Measurements from ENCODE around the gene PLEKHA6. TPM values are rescaled to one million over a fixed set of nuclear protein-coding genes. Genes with fewer than 3 reads are reported as not detected.

Gene PLEKHA6
- total and polyA plus RNA-seq, 2 donors (not counting 1 experiment from before 2014, with no cell fraction given), result 0.31 to 0.47 TPM

DNA sequence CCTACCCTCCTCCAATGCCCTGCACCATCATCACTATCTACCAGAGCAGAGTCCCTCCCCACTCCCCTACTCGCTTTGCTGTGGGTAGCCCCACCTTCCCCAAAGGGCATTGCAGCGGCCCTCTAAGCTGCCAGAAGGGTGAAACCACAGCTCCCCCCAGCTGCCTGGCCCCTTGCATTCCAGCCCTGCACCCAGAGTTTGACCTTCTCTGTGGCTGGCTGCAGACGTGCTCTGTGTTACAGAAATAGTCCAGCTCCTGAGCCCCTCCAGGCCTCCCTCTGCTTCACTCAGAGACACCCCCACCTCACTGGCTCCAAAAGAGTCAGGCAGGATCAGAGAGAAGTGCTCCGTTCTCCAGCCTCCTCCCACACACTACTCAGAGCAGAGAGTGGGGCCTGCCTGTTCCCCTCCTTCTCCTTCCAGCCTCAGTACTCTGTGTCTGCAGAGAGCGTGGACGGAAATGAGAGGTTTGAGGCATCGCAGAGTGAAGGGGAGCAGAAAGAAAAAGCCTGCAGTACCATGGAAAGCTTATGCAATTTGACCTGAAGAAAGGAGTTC lies 63.2 kb downstream of the PLEKHA6 start:
- WGBS (ENCODE audit: insufficient coverage), result 18% methylated on average over 5 of the region's 7 CpGs
- Histone ChIP-seq H3K4me2 (replicated peaks; ENCODE audit: low read depth, low read length, poor library complexity, severe bottlenecking) (no peak overlapping the region), H3K36me3 (replicated peaks in 1 of 2; ENCODE audit: control extremely low read depth in 1 of 2, control insufficient read depth in 1 of 2, extremely low read depth in 1 of 2, insufficient read depth in 2 of 2, low read length in 1 of 2) (no peaks in the 10 kb centered on the region), H3K4me3 (ENCODE audit: control extremely low read depth in 1 of 5, extremely low read depth in 1 of 5, insufficient read depth in 1 of 5, low read depth in 2 of 5, low read length in 4 of 5) (no peak overlapping the region), H3K9ac (ENCODE audit: low read length) (no peak overlapping the region), H3K27ac (ENCODE audit: low read length in 2 of 2) (no peak overlapping the region), H3K27me3 (replicated peaks in 1 of 4; ENCODE audit: control extremely low read depth in 1 of 4, control insufficient read depth in 3 of 4, insufficient read depth in 4 of 4, low read length in 3 of 4) (peaks cover 0 to 3% (median 0%) of the 10 kb centered on the region in 4 experiments), H3K79me2 (ENCODE audit: control insufficient read depth, insufficient read depth, low read length) (no peaks in the 10 kb centered on the region), H4K20me1 (ENCODE audit: control insufficient read depth, insufficient read depth, low read length, poor library complexity, severe bottlenecking) (no peaks in the 10 kb centered on the region), H3K4me1 (ENCODE audit: control insufficient read depth in 2 of 2, insufficient read depth in 2 of 2, low read length in 2 of 2) (no peaks in the 10 kb centered on the region), H2AFZ (ENCODE audit: insufficient read depth, low read depth, low read length, poor library complexity, severe bottlenecking) (no peak overlapping the region), H3K9me3 (ENCODE audit: control extremely low read depth in 1 of 3, control insufficient read depth in 2 of 3, insufficient read depth in 1 of 3, low read length in 2 of 3) (peaks cover 0 to 3% (median 0%) of the 10 kb centered on the region in 3 donors)
- Mint-ChIP-seq H3K27me3 (peaks cover 59% of the 10 kb centered on the region), H3K4me1 (no peaks in the 10 kb centered on the region), H3K27ac (no peak overlapping the region), H3K4me3 (no peak overlapping the region), H3K9me3 (ENCODE audit: insufficient read depth) (no peaks in the 10 kb centered on the region)
- TF ChIP-seq, protein P1, sequence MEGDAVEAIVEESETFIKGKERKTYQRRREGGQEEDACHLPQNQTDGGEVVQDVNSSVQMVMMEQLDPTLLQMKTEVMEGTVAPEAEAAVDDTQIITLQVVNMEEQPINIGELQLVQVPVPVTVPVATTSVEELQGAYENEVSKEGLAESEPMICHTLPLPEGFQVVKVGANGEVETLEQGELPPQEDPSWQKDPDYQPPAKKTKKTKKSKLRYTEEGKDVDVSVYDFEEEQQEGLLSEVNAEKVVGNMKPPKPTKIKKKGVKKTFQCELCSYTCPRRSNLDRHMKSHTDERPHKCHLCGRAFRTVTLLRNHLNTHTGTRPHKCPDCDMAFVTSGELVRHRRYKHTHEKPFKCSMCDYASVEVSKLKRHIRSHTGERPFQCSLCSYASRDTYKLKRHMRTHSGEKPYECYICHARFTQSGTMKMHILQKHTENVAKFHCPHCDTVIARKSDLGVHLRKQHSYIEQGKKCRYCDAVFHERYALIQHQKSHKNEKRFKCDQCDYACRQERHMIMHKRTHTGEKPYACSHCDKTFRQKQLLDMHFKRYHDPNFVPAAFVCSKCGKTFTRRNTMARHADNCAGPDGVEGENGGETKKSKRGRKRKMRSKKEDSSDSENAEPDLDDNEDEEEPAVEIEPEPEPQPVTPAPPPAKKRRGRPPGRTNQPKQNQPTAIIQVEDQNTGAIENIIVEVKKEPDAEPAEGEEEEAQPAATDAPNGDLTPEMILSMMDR (IDR thresholded peaks at IDR 0.05), result no peak
- TF ChIP-seq EZH2 (IDR thresholded peaks at IDR 0.05; ENCODE audit: borderline replicate concordance, insufficient read depth, low read depth, low read length, poor library complexity, severe bottlenecking), result no peak
- DNase-seq (no peak), ATAC-seq (ENCODE audit: low read depth) (no peak)
- CTCF ChIA-PET, result interaction anchor here (1.1 to 1.3 kb wide), 2 partner anchors 18 kb away, joined by 3 read pairs; no protein-coding TSS in a partner anchor
- POLR2A ChIA-PET, result no interaction called here
- intact Hi-C loops (cut with micrococcal nuclease), result no loop called here

DNA sequence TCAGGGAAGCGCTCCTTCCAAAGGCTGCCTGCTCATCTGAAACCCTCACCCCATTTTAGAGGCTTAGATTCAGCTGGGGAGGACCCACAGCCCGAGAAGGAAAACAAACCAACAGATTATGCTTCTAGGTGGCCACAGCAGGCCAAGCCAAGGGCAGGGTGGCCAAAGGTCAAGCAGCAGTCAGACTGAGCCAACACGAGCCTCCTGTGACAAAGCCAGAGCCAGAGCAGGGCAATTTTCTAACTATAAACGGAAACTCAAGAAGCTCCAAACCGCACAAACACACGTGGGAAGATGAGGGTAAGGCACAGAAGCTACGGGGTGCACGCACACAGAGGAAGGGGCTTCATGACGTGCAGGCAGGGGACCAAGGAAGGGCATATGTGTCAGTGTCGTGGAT lies 64.1 kb downstream of the PLEKHA6 start:
- H3K79me2 ChIP-seq (ENCODE audit: control insufficient read depth, insufficient read depth, low read length), result no peaks in the 10 kb centered on the region
- no peak overlapping the region for H2AFZ ChIP-seq (ENCODE audit: insufficient read depth, low read depth, low read length, poor library complexity, severe bottlenecking)
- H3K4me3 Mint-ChIP-seq, result no peak overlapping the region
- intact Hi-C loops (cut with micrococcal nuclease), result no loop called here
- 82% methylated on average over 10 of the region's 10 CpGs for WGBS (ENCODE audit: insufficient coverage)
- peaks cover 3% of the 10 kb centered on the region for H3K9me3 Mint-ChIP-seq (ENCODE audit: insufficient read depth)
- TF ChIP-seq, protein P1 (IDR thresholded peaks at IDR 0.05), result no peak
- no peak for TF ChIP-seq EZH2 (IDR thresholded peaks at IDR 0.05; ENCODE audit: borderline replicate concordance, insufficient read depth, low read depth, low read length, poor library complexity, severe bottlenecking)
- H3K27ac Mint-ChIP-seq, result no peak overlapping the region
- peaks cover 60% of the 10 kb centered on the region for H3K27me3 Mint-ChIP-seq
- DNase-seq, result no peak
- no peak overlapping the region for H3K27ac ChIP-seq (ENCODE audit: low read length in 2 of 2)
- no peak for ATAC-seq (ENCODE audit: low read depth)
- H3K9me3 ChIP-seq (ENCODE audit: control extremely low read depth in 1 of 3, control insufficient read depth in 2 of 3, insufficient read depth in 1 of 3, low read length in 2 of 3), result peaks cover 0 to 3% (median 0%) of the 10 kb centered on the region in 3 donors
- no peak overlapping the region for H3K9ac ChIP-seq (ENCODE audit: low read length)
- H3K27me3 ChIP-seq (replicated peaks in 1 of 4; ENCODE audit: control extremely low read depth in 1 of 4, control insufficient read depth in 3 of 4, insufficient read depth in 4 of 4, low read length in 3 of 4), result no peaks in the 10 kb centered on the region
- no peaks in the 10 kb centered on the region for H3K4me1 Mint-ChIP-seq
- no peaks in the 10 kb centered on the region for H4K20me1 ChIP-seq (ENCODE audit: control insufficient read depth, insufficient read depth, low read length, poor library complexity, severe bottlenecking)
- no peak overlapping the region for H3K4me3 ChIP-seq (ENCODE audit: control extremely low read depth in 1 of 5, extremely low read depth in 1 of 5, insufficient read depth in 1 of 5, low read depth in 2 of 5, low read length in 4 of 5)
- ChIA-PET CTCF (no interaction called here), POLR2A (no interaction called here)
- H3K4me1 ChIP-seq (ENCODE audit: control insufficient read depth in 2 of 2, insufficient read depth in 2 of 2, low read length in 2 of 2), result no peaks in the 10 kb centered on the region
- no peaks in the 10 kb centered on the region for H3K36me3 ChIP-seq (replicated peaks in 1 of 2; ENCODE audit: control extremely low read depth in 1 of 2, control insufficient read depth in 1 of 2, extremely low read depth in 1 of 2, insufficient read depth in 2 of 2, low read length in 1 of 2)
- no peak overlapping the region for H3K4me2 ChIP-seq (replicated peaks; ENCODE audit: low read depth, low read length, poor library complexity, severe bottlenecking)
